Chondrocyte (in vitro differentiated cells): ENCODE measurements around the gene POPDC2. TPM values are rescaled to one million over a fixed set of nuclear protein-coding genes. Genes with fewer than 3 reads are reported as not detected.

Source experiments
- DNase-seq: peaks from one replicate; pipeline ENCODE4 v3.0.0; 2021; ENCODE audit warnings: mixed read lengths, low spot score
- H3K27ac Mint-ChIP-seq: one replicate; pipeline ENCODE4 v1.8.0; 2021; ENCODE audit warnings: mild to moderate bottlenecking, moderate library complexity, mixed read lengths; ENCODE audit not compliant: unreplicated experiment
- H3K27me3 Mint-ChIP-seq: 2 replicates; pipeline ENCODE4 v1.8.0; 2021; ENCODE audit warnings: low read depth, mixed read lengths
- H3K36me3 Mint-ChIP-seq: 2 replicates; pipeline ENCODE4 v1.8.0; 2021; ENCODE audit warnings: low read depth, mixed read lengths
- H3K4me1 Mint-ChIP-seq: 2 replicates; pipeline ENCODE4 v1.8.0; 2021; ENCODE audit warnings: low read depth, mild to moderate bottlenecking, mixed read lengths
- H3K4me3 Mint-ChIP-seq: one replicate; pipeline ENCODE4 v1.8.0; 2021; ENCODE audit warnings: mild to moderate bottlenecking, moderate library complexity, mixed read lengths; ENCODE audit not compliant: unreplicated experiment
- H3K9me3 Mint-ChIP-seq: 2 replicates; pipeline ENCODE4 v1.8.0; 2021; ENCODE audit warnings: low read depth, mixed read lengths
- CTCF ChIP-seq: fragments of 200-600 bp; sonication (generic); IDR thresholded peaks from 2 replicates; pipeline ENCODE4 v1.5.0; 2021; ENCODE audit warnings: antibody characterized with exemption, mild to moderate bottlenecking, moderate library complexity
- total RNA-seq: library from RNA; stranded (reverse); gene quantifications from 3 replicates; pipeline ENCODE4 v1.2.1, GENCODE V29; 2021

The POPDC2 gene
- total RNA-seq, 1 donor from 2014 or later, result 0.80 TPM

- H3K4me3 Mint-ChIP-seq, result no peak overlapping the region
- H3K27me3 Mint-ChIP-seq, result no peaks in the 10 kb centered on the region
- no peaks in the 10 kb centered on the region for H3K9me3 Mint-ChIP-seq
- TF ChIP-seq CTCF, result no peak
- no peak overlapping the region for H3K27ac Mint-ChIP-seq
- DNase-seq, result no peak
- H3K4me1 Mint-ChIP-seq, result peaks cover 11% of the 10 kb centered on the region
- H3K36me3 Mint-ChIP-seq, result no peaks in the 10 kb centered on the region
Observed at GRCh38 chr3:119664850-119665379, 4.5 kb upstream of the POPDC2 start.

GRCh38 chr3:119664370-119664769 is 4.0 kb upstream of the POPDC2 start:
- DNase-seq, result no peak
- Mint-ChIP-seq H3K4me3 (no peak overlapping the region), H3K27me3 (no peaks in the 10 kb centered on the region), H3K27ac (no peak overlapping the region), H3K4me1 (peaks cover 9% of the 10 kb centered on the region), H3K36me3 (no peaks in the 10 kb centered on the region), H3K9me3 (no peaks in the 10 kb centered on the region)
- TF ChIP-seq CTCF, result no peak

- Mint-ChIP-seq H3K36me3 (no peaks in the 10 kb centered on the region), H3K4me1 (peaks cover 9% of the 10 kb centered on the region), H3K9me3 (no peaks in the 10 kb centered on the region), H3K4me3 (no peak overlapping the region), H3K27me3 (no peaks in the 10 kb centered on the region), H3K27ac (no peak overlapping the region)
- no peak for DNase-seq
- TF ChIP-seq CTCF, result no peak
Observed at GRCh38 chr3:119663885-119664284, 3.5 kb upstream of the POPDC2 start.

GRCh38 chr3:119662604-119663373 is 2.4 kb upstream of the POPDC2 start:
- H3K4me1 Mint-ChIP-seq, result peaks cover 9% of the 10 kb centered on the region
- H3K9me3 Mint-ChIP-seq, result no peaks in the 10 kb centered on the region
- H3K4me3 Mint-ChIP-seq, result no peak overlapping the region
- DNase-seq, result no peak
- no peaks in the 10 kb centered on the region for H3K27me3 Mint-ChIP-seq
- H3K36me3 Mint-ChIP-seq, result no peaks in the 10 kb centered on the region
- peak; percentile 8 for TF ChIP-seq CTCF
- no peak overlapping the region for H3K27ac Mint-ChIP-seq

- no peak overlapping the region for H3K27ac Mint-ChIP-seq
- H3K4me1 Mint-ChIP-seq, result peaks cover 9% of the 10 kb centered on the region
- no peaks in the 10 kb centered on the region for H3K9me3 Mint-ChIP-seq
- no peak overlapping the region for H3K4me3 Mint-ChIP-seq
- no peak for DNase-seq
- H3K36me3 Mint-ChIP-seq, result no peaks in the 10 kb centered on the region
- TF ChIP-seq CTCF, result no peak
- no peaks in the 10 kb centered on the region for H3K27me3 Mint-ChIP-seq
Observed at GRCh38 chr3:119659606-119660291, 640 bp downstream of the POPDC2 start.
